GM18951 (cell line): Measurements from ENCODE around the gene POU2AF3.
"Not testable (repeated sequence)": the region's sequence is repeated elsewhere in the genome, so short reads cannot be mapped to it uniquely, and the experiment has no call there.

Source experiments
- POLR2A ChIP-seq: IDR thresholded peaks from 4 replicates; pipeline ENCODE4 v1.6.1; 2011; ENCODE audit warnings: mild to moderate bottlenecking; ENCODE audit not compliant: insufficient read length, insufficient read depth; ENCODE audit errors: extremely low read depth
- in situ Hi-C: fragments of 300-500 bp; cut with MboI; formaldehyde crosslinking; loops from one replicate; pipeline ENCODE4 v1.12.0; 2022; ENCODE audit warnings: low sequenced_read_pairs, mixed read lengths, inconsistent platforms; ENCODE audit not compliant: unreplicated experiment

POU2AF3 gene

GRCh38 chr11:111298413-111299100 is at the start of gene POU2AF3:
Gene POU2AF3, plus strand, starts transcription at chr11:111298546. Its CDS starts 36 bp downstream, at chr11:111298582.
- no peak for TF ChIP-seq POLR2A
- in situ Hi-C loops = no loop called here

GRCh38 chr11:111250936-111251335 is 47.4 kb upstream of the POU2AF3 start:
- no peak for TF ChIP-seq POLR2A
- in situ Hi-C loops = no loop called here

- in situ Hi-C loops = no loop called here
- TF ChIP-seq POLR2A = no peak
Observed at GRCh38 chr11:111253131-111253530, 45.2 kb upstream of the POU2AF3 start.

GRCh38 chr11:111253630-111254029 is 44.7 kb upstream of the POU2AF3 start:
- in situ Hi-C loops = no loop called here
- no peak for TF ChIP-seq POLR2A

- in situ Hi-C loops = no loop called here
- TF ChIP-seq POLR2A = no peak
Observed at GRCh38 chr11:111258046-111258445, 40.3 kb upstream of the POU2AF3 start.

GRCh38 chr11:111259896-111260295 is 38.5 kb upstream of the POU2AF3 start:
- in situ Hi-C loops = no loop called here
- no peak for TF ChIP-seq POLR2A

GRCh38 chr11:111260811-111261210 is 37.5 kb upstream of the POU2AF3 start:
- no peak for TF ChIP-seq POLR2A
- in situ Hi-C loops = no loop called here

- no peak for TF ChIP-seq POLR2A
- in situ Hi-C loops = no loop called here
Observed at GRCh38 chr11:111264646-111265045, 33.7 kb upstream of the POU2AF3 start.

GRCh38 chr11:111265421-111265820 is 32.9 kb upstream of the POU2AF3 start:
- in situ Hi-C loops = no loop called here
- TF ChIP-seq POLR2A = no peak

GRCh38 chr11:111268303-111268702 is 30.0 kb upstream of the POU2AF3 start:
- in situ Hi-C loops = not testable (repeated sequence)

GRCh38 chr11:111269146-111269868 is 29.0 kb upstream of the POU2AF3 start:
- TF ChIP-seq POLR2A = no peak
- in situ Hi-C loops = no loop called here

- TF ChIP-seq POLR2A = no peak
- in situ Hi-C loops = no loop called here
Observed at GRCh38 chr11:111272420-111272819, 25.9 kb upstream of the POU2AF3 start.

GRCh38 chr11:111282562-111283075 is 15.7 kb upstream of the POU2AF3 start:
- in situ Hi-C loops = loop anchor here (5.0 kb wide), 1 partner anchor 140 kb away; no protein-coding TSS in a partner anchor

More at GRCh38 chr11:111282562-111283075, 15.7 kb upstream of the POU2AF3 start:
- no peak for TF ChIP-seq POLR2A
